Testis (tissue), 2 donors: Measurements from ENCODE around the gene PAPSS2.

ENCODE experiments used
- POLR2A ChIP-seq: fragments of 450-650 bp; IDR thresholded peaks from one replicate; pipeline ENCODE4 v1.6.1; 2017; ENCODE audit warnings: antibody characterized with exemption, mild to moderate bottlenecking, moderate library complexity
- TF ChIP-seq, protein P1 (sequence below), 3 experiments: fragments of 450-650 bp in 2 of 3; fragments of 200-600 bp in 1 of 3; sonication (generic) in 1 of 3; IDR thresholded peaks; one replicate each; pipeline ENCODE4 v1.5.1; 2016 to 2019; ENCODE audit warnings: antibody characterized with exemption in 3 of 3, mild to moderate bottlenecking in 2 of 3, moderate library complexity in 1 of 3

DNA sequence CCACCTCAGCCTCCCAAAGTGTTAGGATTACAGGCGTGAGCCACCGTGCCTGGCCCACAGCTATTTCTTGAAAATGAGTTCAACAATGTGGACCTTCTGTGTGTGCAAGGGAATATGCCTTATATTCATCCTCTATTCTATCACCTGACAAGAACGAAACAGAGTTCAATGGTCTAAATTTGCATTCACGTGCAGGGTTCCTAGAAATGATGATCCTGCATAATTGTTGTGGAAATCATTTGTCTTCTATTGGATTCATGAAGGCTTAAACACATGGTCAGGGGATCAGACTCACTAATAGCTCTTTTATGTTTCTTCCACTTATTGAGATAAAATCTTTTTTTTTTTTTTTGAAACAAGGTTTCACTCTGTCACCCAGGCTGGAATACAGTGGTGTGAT is 23.7 kb downstream of the PAPSS2 start:
- TF ChIP-seq, protein P1, sequence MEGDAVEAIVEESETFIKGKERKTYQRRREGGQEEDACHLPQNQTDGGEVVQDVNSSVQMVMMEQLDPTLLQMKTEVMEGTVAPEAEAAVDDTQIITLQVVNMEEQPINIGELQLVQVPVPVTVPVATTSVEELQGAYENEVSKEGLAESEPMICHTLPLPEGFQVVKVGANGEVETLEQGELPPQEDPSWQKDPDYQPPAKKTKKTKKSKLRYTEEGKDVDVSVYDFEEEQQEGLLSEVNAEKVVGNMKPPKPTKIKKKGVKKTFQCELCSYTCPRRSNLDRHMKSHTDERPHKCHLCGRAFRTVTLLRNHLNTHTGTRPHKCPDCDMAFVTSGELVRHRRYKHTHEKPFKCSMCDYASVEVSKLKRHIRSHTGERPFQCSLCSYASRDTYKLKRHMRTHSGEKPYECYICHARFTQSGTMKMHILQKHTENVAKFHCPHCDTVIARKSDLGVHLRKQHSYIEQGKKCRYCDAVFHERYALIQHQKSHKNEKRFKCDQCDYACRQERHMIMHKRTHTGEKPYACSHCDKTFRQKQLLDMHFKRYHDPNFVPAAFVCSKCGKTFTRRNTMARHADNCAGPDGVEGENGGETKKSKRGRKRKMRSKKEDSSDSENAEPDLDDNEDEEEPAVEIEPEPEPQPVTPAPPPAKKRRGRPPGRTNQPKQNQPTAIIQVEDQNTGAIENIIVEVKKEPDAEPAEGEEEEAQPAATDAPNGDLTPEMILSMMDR (IDR thresholded peaks at IDR 0.05), result no peak
- no peak for TF ChIP-seq POLR2A
